Measurements from ENCODE around the gene ADCK1. TPM values are rescaled to one million over a fixed set of nuclear protein-coding genes. Genes with fewer than 3 reads are reported as not detected.

Gene ADCK1
- total RNA-seq, 1 experiment from 2014 or later, result 12.2 TPM

DNA sequence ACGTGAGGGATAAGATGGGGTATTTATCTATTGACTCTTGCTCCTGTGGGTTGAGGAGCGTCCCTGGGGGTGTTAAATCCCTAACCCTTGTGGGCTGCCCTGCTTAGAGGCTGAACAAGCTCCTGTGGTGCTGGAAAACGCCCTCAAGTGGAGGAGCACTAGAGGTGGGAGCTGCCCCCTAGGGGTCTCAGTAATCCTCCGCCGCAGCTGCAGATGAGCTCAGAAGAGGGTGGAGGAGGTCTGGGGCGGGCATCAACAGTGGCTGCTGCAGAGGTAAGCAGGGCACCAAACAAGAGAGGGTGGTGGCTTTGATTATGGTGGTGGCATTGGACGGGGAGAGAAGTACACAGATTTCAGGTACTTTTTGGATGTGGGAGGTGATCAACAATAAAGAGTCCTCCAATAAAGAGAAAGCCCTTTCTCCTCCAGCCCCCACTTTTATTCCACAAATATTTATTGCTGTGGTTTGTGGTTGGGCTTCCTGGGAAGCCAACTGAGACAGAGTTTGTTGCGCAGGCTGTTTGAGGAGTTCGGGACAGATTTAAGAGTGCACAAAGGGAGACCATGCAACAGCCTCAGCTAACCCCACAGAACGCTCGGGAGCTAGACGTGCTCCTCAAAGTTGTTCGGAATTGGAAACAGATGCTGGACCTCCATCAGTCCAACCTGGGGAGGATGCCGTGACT lies 179.9 kb downstream of the ADCK1 start:
- H3K27ac Mint-ChIP-seq, result no peak overlapping the region
- no peak overlapping the region for H3K23ac ChIP-seq (ENCODE audit: insufficient read length, low read depth, low read length)
- no CpG with 5 or more reads among the region's 14 CpGs for WGBS (ENCODE audit: extremely low coverage, insufficient read length, low lambda C conversion rate)
- H3K9ac ChIP-seq (ENCODE audit: extremely low read depth, insufficient read length, low read length), result no peak overlapping the region
- H2BK20ac ChIP-seq (ENCODE audit: low read depth, low read length, poor library complexity, severe bottlenecking), result no peak overlapping the region
- H3K27me3 Mint-ChIP-seq (ENCODE audit: low read depth), result peaks cover 26% of the 10 kb centered on the region
- no peak overlapping the region for H3K18ac ChIP-seq (ENCODE audit: insufficient read length, low read depth, low read length)
- no peak overlapping the region for H3K14ac ChIP-seq (ENCODE audit: insufficient read depth, low read length)
- H3K4me1 Mint-ChIP-seq, result peaks cover 24 to 29% of the 10 kb centered on the region in 2 experiments
- no peak overlapping the region for H3K56ac ChIP-seq (ENCODE audit: insufficient read length, low read depth, low read length)
- no peak overlapping the region for H3K4me2 ChIP-seq (ENCODE audit: insufficient read depth, insufficient read length, low read length)
- no peaks in the 10 kb centered on the region for H3K4me1 ChIP-seq (ENCODE audit: insufficient read depth, low read length)
- peak; percentile 79 for DNase-seq
- no peak overlapping the region for H4K8ac ChIP-seq (replicated peaks; ENCODE audit: insufficient read length, low read depth, low read length)
- no peak overlapping the region for H4K91ac ChIP-seq (ENCODE audit: insufficient read length, low read depth, low read length)
- no peak overlapping the region for H2AK5ac ChIP-seq (ENCODE audit: insufficient read length, low read length)
- no peak overlapping the region for H2BK15ac ChIP-seq (ENCODE audit: low read depth, low read length)
- H3K27me3 ChIP-seq (ENCODE audit: insufficient read depth, low read length), result no peaks in the 10 kb centered on the region
- no peaks in the 10 kb centered on the region for H3K9me3 ChIP-seq (ENCODE audit: control insufficient read depth, low read depth, low read length)
- no peaks in the 10 kb centered on the region for H3K79me2 ChIP-seq (ENCODE audit: insufficient read depth, low read length)
- H3K4me3 Mint-ChIP-seq, result peak overlapping the region; percentile 69 to 71; a peak in 4 of 5 replicates
- no peaks in the 10 kb centered on the region for H3K79me1 ChIP-seq (ENCODE audit: insufficient read depth, low read depth, low read length, poor library complexity, severe bottlenecking)
- no peaks in the 10 kb centered on the region for H3K9me3 Mint-ChIP-seq
- TF ChIP-seq, protein P1, sequence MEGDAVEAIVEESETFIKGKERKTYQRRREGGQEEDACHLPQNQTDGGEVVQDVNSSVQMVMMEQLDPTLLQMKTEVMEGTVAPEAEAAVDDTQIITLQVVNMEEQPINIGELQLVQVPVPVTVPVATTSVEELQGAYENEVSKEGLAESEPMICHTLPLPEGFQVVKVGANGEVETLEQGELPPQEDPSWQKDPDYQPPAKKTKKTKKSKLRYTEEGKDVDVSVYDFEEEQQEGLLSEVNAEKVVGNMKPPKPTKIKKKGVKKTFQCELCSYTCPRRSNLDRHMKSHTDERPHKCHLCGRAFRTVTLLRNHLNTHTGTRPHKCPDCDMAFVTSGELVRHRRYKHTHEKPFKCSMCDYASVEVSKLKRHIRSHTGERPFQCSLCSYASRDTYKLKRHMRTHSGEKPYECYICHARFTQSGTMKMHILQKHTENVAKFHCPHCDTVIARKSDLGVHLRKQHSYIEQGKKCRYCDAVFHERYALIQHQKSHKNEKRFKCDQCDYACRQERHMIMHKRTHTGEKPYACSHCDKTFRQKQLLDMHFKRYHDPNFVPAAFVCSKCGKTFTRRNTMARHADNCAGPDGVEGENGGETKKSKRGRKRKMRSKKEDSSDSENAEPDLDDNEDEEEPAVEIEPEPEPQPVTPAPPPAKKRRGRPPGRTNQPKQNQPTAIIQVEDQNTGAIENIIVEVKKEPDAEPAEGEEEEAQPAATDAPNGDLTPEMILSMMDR (conservative IDR thresholded peaks at IDR 0.05), result peak; percentile 67
- peaks cover 12% of the 10 kb centered on the region for H3K23me2 ChIP-seq (ENCODE audit: insufficient read length, low read depth, low read length, poor library complexity, severe bottlenecking)
- H3K4ac ChIP-seq (ENCODE audit: low read depth, low read length), result no peak overlapping the region
- no peak overlapping the region for H2BK12ac ChIP-seq (ENCODE audit: insufficient read length, low read depth, low read length)
- no peak overlapping the region for H4K5ac ChIP-seq (ENCODE audit: insufficient read length, low read depth, low read length)
- no peak overlapping the region for H3K27ac ChIP-seq (ENCODE audit: insufficient read length, low read depth, low read length)
- no peak overlapping the region for H2BK5ac ChIP-seq (ENCODE audit: insufficient read length, low read length)
- no peak overlapping the region for H3T11ph ChIP-seq (ENCODE audit: low read length)
- H3K36me3 Mint-ChIP-seq (ENCODE audit: insufficient read depth in 1 of 3, low read depth in 3 of 3), result no peaks in the 10 kb centered on the region
- no peaks in the 10 kb centered on the region for H4K20me1 ChIP-seq (ENCODE audit: control insufficient read depth, insufficient read depth, insufficient read length)
- H2AFZ ChIP-seq (ENCODE audit: low read length), result no peak overlapping the region
- H2BK120ac ChIP-seq (ENCODE audit: low read depth, low read length, poor library complexity, severe bottlenecking), result no peak overlapping the region
